Neural crest cell (in vitro differentiated cells): ENCODE results near the gene FBXO47. TPM values are rescaled to one million over a fixed set of nuclear protein-coding genes. Genes with fewer than 3 reads are reported as not detected.
"Not testable (repeated sequence)": the region's sequence is repeated elsewhere in the genome, so short reads cannot be mapped to it uniquely, and the experiment has no call there.

ENCODE experiments used
- DNase-seq: peaks from one replicate; pipeline ENCODE4 v3.0.0; 2021; ENCODE audit warnings: low read depth, mixed read lengths, low spot score
- H3K27ac Mint-ChIP-seq: one replicate; pipeline ENCODE4 v1.8.0; 2021; ENCODE audit warnings: mild to moderate bottlenecking, mixed read lengths; ENCODE audit not compliant: unreplicated experiment
- H3K27me3 Mint-ChIP-seq: 2 replicates; pipeline ENCODE4 v1.8.0; 2021; ENCODE audit warnings: low read depth, mild to moderate bottlenecking, mixed read lengths
- H3K36me3 Mint-ChIP-seq: 2 replicates; pipeline ENCODE4 v1.8.0; 2021; ENCODE audit warnings: low read depth, mild to moderate bottlenecking, mixed read lengths
- H3K4me1 Mint-ChIP-seq: 2 replicates; pipeline ENCODE4 v1.8.0; 2021; ENCODE audit warnings: mixed read lengths
- H3K4me3 Mint-ChIP-seq: one replicate; pipeline ENCODE4 v1.8.0; 2021; ENCODE audit warnings: mild to moderate bottlenecking, mixed read lengths
- H3K9me3 Mint-ChIP-seq: 2 replicates; pipeline ENCODE4 v1.8.0; 2021; ENCODE audit warnings: mixed read lengths
- CTCF ChIP-seq: fragments of 200-600 bp; sonication (generic); conservative IDR thresholded peaks from 2 replicates; pipeline ENCODE4 v1.5.0; 2021; ENCODE audit warnings: antibody characterized with exemption, mild to moderate bottlenecking
- total RNA-seq: library from RNA; stranded (reverse); gene quantifications from 2 replicates; pipeline ENCODE4 v1.2.1, GENCODE V29; 2021

The FBXO47 gene
- total RNA-seq, 1 donor from 2014 or later: not detected

GRCh38 chr17:38982858-38983746 lies 15.9 kb upstream of the FBXO47 start:
- Mint-ChIP-seq H3K27me3 (no peaks in the 10 kb centered on the region), H3K4me1 (no peaks in the 10 kb centered on the region), H3K4me3 (no peak overlapping the region), H3K9me3 (no peaks in the 10 kb centered on the region), H3K36me3 (no peaks in the 10 kb centered on the region), H3K27ac (no peak overlapping the region)
- peak; percentile 45 for DNase-seq
- TF ChIP-seq CTCF: peak; percentile 88

- no peak overlapping the region for H3K27ac Mint-ChIP-seq
- H3K36me3 Mint-ChIP-seq: no peaks in the 10 kb centered on the region
- DNase-seq: no peak
- no peak for TF ChIP-seq CTCF
- H3K4me1 Mint-ChIP-seq: no peaks in the 10 kb centered on the region
- no peaks in the 10 kb centered on the region for H3K9me3 Mint-ChIP-seq
- no peaks in the 10 kb centered on the region for H3K27me3 Mint-ChIP-seq
- H3K4me3 Mint-ChIP-seq: no peak overlapping the region
These were observed 14.4 kb upstream of the FBXO47 start for GRCh38 chr17:38981636-38982035.

- Mint-ChIP-seq H3K4me1 (no peaks in the 10 kb centered on the region), H3K36me3 (no peaks in the 10 kb centered on the region), H3K4me3 (no peak overlapping the region), H3K9me3 (no peaks in the 10 kb centered on the region), H3K27me3 (no peaks in the 10 kb centered on the region), H3K27ac (no peak overlapping the region)
- TF ChIP-seq CTCF: no peak
- no peak for DNase-seq
These were observed 13.5 kb upstream of the FBXO47 start for GRCh38 chr17:38980490-38981217.

- no peaks in the 10 kb centered on the region for H3K4me1 Mint-ChIP-seq
- TF ChIP-seq CTCF: no peak
- H3K9me3 Mint-ChIP-seq: no peaks in the 10 kb centered on the region
- no peak overlapping the region for H3K4me3 Mint-ChIP-seq
- DNase-seq: no peak
- H3K36me3 Mint-ChIP-seq: no peaks in the 10 kb centered on the region
- no peaks in the 10 kb centered on the region for H3K27me3 Mint-ChIP-seq
- H3K27ac Mint-ChIP-seq: no peak overlapping the region
These were observed 11.0 kb upstream of the FBXO47 start for GRCh38 chr17:38978180-38978579.

GRCh38 chr17:38976187-38976551 lies 9.0 kb upstream of the FBXO47 start:
- H3K36me3 Mint-ChIP-seq, H3K4me3 Mint-ChIP-seq: not testable (repeated sequence)

GRCh38 chr17:38970804-38971203 lies 3.6 kb upstream of the FBXO47 start:
- no peak overlapping the region for H3K27ac Mint-ChIP-seq
- no peak for TF ChIP-seq CTCF
- H3K36me3 Mint-ChIP-seq: peaks cover 2% of the 10 kb centered on the region
- H3K9me3 Mint-ChIP-seq: peaks cover 5% of the 10 kb centered on the region
- DNase-seq: no peak
- no peaks in the 10 kb centered on the region for H3K27me3 Mint-ChIP-seq
- no peak overlapping the region for H3K4me3 Mint-ChIP-seq
- peaks cover 7% of the 10 kb centered on the region for H3K4me1 Mint-ChIP-seq

More at GRCh38 chr17:38976187-38976551, 9.0 kb upstream of the FBXO47 start:
- not testable (repeated sequence) for H3K27me3 Mint-ChIP-seq, DNase-seq, H3K27ac Mint-ChIP-seq, H3K4me1 Mint-ChIP-seq, H3K9me3 Mint-ChIP-seq
